ENCODE data around the gene OR51F2. TPM values are rescaled to one million over a fixed set of nuclear protein-coding genes. Genes with fewer than 3 reads are reported as not detected.
"Not testable (repeated sequence)": the region's sequence is repeated elsewhere in the genome, so short reads cannot be mapped to it uniquely, and the experiment has no call there.

OR51F2 gene
- total RNA-seq, 1 donor = not detected

DNA sequence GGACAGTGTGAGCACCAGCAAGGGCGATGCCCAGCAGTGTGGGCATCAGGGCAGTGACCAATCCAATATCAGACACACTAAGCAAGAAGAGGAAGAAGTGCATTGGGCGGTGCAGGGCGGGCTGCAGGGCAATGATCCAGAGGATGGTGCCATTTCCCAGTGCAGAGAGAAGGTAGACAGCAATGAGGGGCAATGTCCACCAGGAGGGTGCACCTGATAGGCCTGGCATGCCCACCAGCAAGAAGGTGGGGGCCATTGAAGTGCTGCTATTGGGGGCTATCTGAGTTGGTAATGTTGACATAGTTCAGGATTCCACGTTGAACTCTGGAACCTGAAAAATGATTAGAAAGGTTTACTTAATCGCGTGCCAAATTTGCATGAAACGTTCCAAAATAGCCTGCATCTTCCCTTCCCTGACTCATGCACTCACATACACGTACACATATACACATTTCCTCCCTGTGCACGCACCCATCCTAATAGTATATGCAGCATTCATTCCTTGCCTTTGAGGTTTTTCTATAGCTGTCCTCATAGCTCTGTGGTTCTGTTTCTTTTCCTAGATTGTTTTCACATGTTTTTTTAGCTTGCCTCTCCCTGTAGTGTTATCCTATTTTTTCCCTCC lies 27.9 kb downstream of the OR51F2 start, which contains the start of gene OR51S1:
TSS of gene OR51S1 (minus strand) at position 301 of the 625 bp plus-strand sequence. CDS start at position 301, 0 bp downstream.
- TF ChIP-seq, protein P1, sequence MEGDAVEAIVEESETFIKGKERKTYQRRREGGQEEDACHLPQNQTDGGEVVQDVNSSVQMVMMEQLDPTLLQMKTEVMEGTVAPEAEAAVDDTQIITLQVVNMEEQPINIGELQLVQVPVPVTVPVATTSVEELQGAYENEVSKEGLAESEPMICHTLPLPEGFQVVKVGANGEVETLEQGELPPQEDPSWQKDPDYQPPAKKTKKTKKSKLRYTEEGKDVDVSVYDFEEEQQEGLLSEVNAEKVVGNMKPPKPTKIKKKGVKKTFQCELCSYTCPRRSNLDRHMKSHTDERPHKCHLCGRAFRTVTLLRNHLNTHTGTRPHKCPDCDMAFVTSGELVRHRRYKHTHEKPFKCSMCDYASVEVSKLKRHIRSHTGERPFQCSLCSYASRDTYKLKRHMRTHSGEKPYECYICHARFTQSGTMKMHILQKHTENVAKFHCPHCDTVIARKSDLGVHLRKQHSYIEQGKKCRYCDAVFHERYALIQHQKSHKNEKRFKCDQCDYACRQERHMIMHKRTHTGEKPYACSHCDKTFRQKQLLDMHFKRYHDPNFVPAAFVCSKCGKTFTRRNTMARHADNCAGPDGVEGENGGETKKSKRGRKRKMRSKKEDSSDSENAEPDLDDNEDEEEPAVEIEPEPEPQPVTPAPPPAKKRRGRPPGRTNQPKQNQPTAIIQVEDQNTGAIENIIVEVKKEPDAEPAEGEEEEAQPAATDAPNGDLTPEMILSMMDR (IDR thresholded peaks at IDR 0.05; ENCODE audit: extremely low read depth, low read depth, low read length) = no peak
- no peak for DNase-seq (ENCODE audit: insufficient read length, low spot score, missing footprints)
- H3K4me1 ChIP-seq (ENCODE audit: insufficient read depth, low read length) = no peaks in the 10 kb centered on the region
- no peaks in the 10 kb centered on the region for H4K20me1 ChIP-seq (ENCODE audit: insufficient read depth, low read length)
- H3K4me2 ChIP-seq (ENCODE audit: insufficient read depth, low read length) = no peak within 1 kb of the TSS
- no peak within 1 kb of the TSS for H2AFZ ChIP-seq (ENCODE audit: low read length)
- H3K36me3 ChIP-seq (ENCODE audit: insufficient read depth, low read length) = no peaks in the 10 kb centered on the region
- H3K9me3 ChIP-seq (ENCODE audit: low read depth, low read length) = no peaks in the 10 kb centered on the region
- H3K27ac ChIP-seq (ENCODE audit: low read depth, low read length) = no peak within 1 kb of the TSS
- H3K27me3 ChIP-seq (ENCODE audit: insufficient read depth, low read length) = no peaks in the 10 kb centered on the region
- no peaks in the 10 kb centered on the region for H3K79me2 ChIP-seq (ENCODE audit: insufficient read depth, low read length)
- H3K4me3 ChIP-seq (ENCODE audit: insufficient read depth, low read length) = no peak within 1 kb of the TSS

DNA sequence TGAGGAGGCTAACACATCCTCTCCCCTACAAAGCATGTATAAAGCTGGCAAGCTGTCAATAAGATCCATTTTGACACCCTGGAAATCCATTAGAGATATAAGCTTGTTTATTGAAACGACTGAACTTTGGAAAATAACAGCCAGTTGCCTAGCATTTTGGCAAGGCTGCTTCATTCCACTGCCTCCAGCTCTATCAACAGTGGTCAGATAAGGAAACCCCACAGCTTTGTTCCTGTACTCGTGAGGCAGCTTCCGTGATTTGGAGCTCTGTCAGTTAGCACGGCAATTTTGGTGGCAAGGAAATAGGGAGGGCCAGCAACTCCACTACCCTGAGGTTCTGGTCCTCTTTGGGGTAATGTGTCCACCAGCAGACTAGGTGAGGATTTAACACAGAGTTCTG lies 29.9 kb downstream of the OR51F2 start:
- no peaks in the 10 kb centered on the region for H4K20me1 ChIP-seq (ENCODE audit: insufficient read depth, low read length)
- no peak overlapping the region for H3K27ac ChIP-seq (ENCODE audit: low read depth, low read length)
- no peak for DNase-seq (ENCODE audit: insufficient read length, low spot score, missing footprints)
- H3K36me3 ChIP-seq (ENCODE audit: insufficient read depth, low read length) = no peaks in the 10 kb centered on the region
- no peaks in the 10 kb centered on the region for H3K79me2 ChIP-seq (ENCODE audit: insufficient read depth, low read length)
- H3K9me3 ChIP-seq (ENCODE audit: low read depth, low read length) = no peaks in the 10 kb centered on the region
- H3K4me2 ChIP-seq (ENCODE audit: insufficient read depth, low read length) = no peak overlapping the region
- no peaks in the 10 kb centered on the region for H3K27me3 ChIP-seq (ENCODE audit: insufficient read depth, low read length)
- no peaks in the 10 kb centered on the region for H3K4me1 ChIP-seq (ENCODE audit: insufficient read depth, low read length)
- TF ChIP-seq, protein P1 (IDR thresholded peaks at IDR 0.05; ENCODE audit: extremely low read depth, low read depth, low read length) = no peak
- H2AFZ ChIP-seq (ENCODE audit: low read length) = no peak overlapping the region
- H3K4me3 ChIP-seq (ENCODE audit: insufficient read depth, low read length) = no peak overlapping the region

DNA sequence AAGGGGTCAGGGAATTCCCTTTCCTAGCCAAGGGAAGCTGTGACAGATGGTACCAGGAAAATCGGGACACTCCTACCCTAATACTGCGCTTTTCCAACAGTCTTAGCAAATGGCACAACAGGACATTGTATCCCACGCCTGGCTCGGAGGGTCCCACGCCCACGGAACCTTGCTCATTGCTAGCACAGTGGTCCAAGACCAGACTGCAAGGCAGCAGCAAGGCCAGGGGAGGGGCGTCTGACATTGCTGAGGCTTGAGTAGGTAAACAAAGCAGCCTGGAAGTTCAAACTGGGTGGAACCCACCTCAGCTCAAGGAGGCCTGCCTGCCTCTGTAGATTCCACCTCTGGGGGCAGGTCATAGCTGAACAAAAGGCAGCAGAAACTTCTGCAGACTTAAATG lies 33.2 kb downstream of the OR51F2 start:
- not testable (repeated sequence) for H3K27me3 ChIP-seq (ENCODE audit: insufficient read depth, low read length); H3K9me3 ChIP-seq (ENCODE audit: low read depth, low read length); H2AFZ ChIP-seq (ENCODE audit: low read length); H3K79me2 ChIP-seq (ENCODE audit: insufficient read depth, low read length); H3K27ac ChIP-seq (ENCODE audit: low read depth, low read length); H4K20me1 ChIP-seq (ENCODE audit: insufficient read depth, low read length); H3K36me3 ChIP-seq (ENCODE audit: insufficient read depth, low read length); H3K4me1 ChIP-seq (ENCODE audit: insufficient read depth, low read length); H3K4me2 ChIP-seq (ENCODE audit: insufficient read depth, low read length); DNase-seq (ENCODE audit: insufficient read length, low spot score, missing footprints); H3K4me3 ChIP-seq (ENCODE audit: insufficient read depth, low read length)

DNA sequence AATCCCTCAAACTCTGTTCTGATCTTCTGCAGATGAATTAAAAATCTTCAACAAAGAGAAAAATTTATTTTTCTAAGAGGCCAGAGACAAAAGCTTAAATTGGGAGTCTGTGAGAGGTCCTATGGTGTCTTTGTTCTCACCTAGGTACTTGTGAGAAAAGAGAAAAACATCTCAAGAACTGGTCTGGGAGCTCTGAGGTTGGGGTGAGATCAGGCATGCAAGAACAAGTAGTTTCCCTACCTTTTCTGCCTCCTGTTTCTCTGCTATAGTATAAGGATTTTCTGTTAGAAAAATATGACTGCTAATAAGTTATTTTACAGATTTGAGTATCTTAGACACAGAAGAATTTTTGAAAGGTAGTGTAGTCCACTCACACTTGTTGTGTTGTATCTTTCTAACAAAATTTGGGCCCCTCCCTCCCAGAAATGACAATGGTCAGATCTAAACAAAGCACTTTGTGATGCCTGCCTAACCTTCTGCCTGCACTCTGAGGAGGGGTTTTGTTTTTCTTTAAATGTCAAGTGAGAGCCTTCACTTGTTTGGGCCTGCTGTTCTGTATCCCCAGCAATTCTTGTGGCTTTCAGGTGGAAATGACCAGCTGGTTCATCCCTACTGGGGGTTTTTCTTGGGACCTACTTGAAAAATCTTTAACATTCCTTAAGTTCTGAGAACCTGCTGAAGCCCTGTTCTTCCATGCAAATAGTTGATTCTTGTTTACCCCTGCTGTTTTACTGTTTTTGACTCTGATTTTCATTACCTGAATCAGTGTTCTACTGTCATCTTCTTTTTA lies 41.5 kb downstream of the OR51F2 start:
- Histone ChIP-seq H2AFZ (ENCODE audit: low read length) (no peak overlapping the region), H3K9me3 (ENCODE audit: low read depth, low read length) (no peaks in the 10 kb centered on the region), H3K4me2 (ENCODE audit: insufficient read depth, low read length) (no peak overlapping the region), H3K4me3 (ENCODE audit: insufficient read depth, low read length) (no peak overlapping the region), H3K4me1 (ENCODE audit: insufficient read depth, low read length) (no peaks in the 10 kb centered on the region), H3K27me3 (ENCODE audit: insufficient read depth, low read length) (no peaks in the 10 kb centered on the region), H4K20me1 (ENCODE audit: insufficient read depth, low read length) (no peaks in the 10 kb centered on the region), H3K79me2 (ENCODE audit: insufficient read depth, low read length) (no peaks in the 10 kb centered on the region), H3K27ac (ENCODE audit: low read depth, low read length) (no peak overlapping the region), H3K36me3 (ENCODE audit: insufficient read depth, low read length) (no peaks in the 10 kb centered on the region)
- DNase-seq (ENCODE audit: insufficient read length, low spot score, missing footprints) = no peak
- TF ChIP-seq, protein P1 (IDR thresholded peaks at IDR 0.05; ENCODE audit: extremely low read depth, low read depth, low read length) = no peak

Data from osteoblast (primary cell).